NCI-H1048 (cell line): ENCODE data around the gene SBF2.
"Not testable (repeated sequence)": the region's sequence is repeated elsewhere in the genome, so short reads cannot be mapped to it uniquely, and the experiment has no call there.

Source experiments
- DNase-seq: peaks from one replicate; lab custom pipeline; 2025; lab: John Stamatoyannopoulos, UW

The SBF2 gene

GRCh38 chr11:10192036-10192435 is 102.0 kb downstream of the SBF2 start:
- DNase-seq, result no peak

- DNase-seq, result no peak
These were observed 112.2 kb downstream of the SBF2 start for GRCh38 chr11:10181811-10182210.

DNA sequence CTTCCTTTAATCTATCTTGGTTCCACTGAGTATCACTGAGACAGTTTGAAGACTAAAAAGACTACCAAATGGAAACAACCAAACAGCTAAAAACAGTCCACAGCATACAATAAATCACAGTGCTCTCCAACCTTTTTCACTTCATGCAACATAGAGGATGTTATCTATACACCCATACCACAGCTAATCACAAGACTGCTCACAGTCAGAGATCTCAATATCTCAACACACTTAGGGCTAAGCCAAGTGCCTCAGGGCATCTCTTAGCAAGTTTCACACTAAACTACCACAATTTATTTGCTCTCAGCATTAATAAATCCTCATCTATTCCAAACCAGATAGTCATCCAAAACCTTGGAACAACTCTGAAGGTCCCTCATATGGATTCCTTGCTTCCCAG is 129.4 kb downstream of the SBF2 start:
- DNase-seq, result no peak

GRCh38 chr11:10162222-10162621 is 131.8 kb downstream of the SBF2 start:
- DNase-seq, result no peak

DNA sequence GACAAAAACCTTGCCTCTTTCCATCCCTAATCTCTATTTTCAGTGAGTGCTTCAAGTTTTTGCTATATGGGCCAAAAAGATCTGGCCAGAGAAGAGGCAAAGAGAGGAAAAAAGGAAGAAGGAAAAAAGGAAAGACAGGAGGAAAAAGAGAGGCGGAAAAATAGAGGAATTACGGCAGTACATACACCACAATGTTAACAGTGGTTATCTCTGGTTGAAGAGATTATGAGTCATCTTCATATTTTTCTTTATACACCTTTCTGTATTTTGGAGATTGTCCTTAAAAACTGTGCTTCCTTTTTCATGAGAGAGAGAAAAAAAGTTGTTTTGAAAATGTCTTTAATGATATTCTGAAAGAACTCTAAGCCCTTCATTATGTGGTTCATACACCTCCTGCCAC is 133.7 kb downstream of the SBF2 start:
- DNase-seq, result no peak

DNA sequence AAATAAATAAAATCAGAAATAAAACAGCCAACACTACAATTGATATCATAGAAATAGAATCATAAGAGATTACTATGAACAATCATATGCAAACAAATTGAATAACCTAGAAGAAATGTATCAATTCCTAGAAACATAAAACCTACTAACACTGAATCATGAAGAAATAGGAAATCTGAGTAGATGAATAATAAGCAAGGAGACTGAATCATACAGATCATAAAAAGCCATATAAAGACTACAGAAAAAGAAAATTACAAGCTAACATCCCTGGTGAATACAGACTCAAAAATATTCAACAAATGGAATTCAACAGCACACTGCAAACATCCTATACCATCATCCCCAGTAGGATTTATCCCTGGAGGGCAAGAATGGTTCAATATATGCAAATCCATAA is 135.6 kb downstream of the SBF2 start:
- no peak for DNase-seq

GRCh38 chr11:10155793-10156490 is 138.1 kb downstream of the SBF2 start:
- DNase-seq, result no peak

GRCh38 chr11:10150800-10151199 is 143.2 kb downstream of the SBF2 start:
- no peak for DNase-seq

- DNase-seq, result no peak
These were observed 144.5 kb downstream of the SBF2 start for GRCh38 chr11:10149553-10149952.

- no peak for DNase-seq
These were observed 146.8 kb downstream of the SBF2 start for GRCh38 chr11:10147195-10147594.

DNA sequence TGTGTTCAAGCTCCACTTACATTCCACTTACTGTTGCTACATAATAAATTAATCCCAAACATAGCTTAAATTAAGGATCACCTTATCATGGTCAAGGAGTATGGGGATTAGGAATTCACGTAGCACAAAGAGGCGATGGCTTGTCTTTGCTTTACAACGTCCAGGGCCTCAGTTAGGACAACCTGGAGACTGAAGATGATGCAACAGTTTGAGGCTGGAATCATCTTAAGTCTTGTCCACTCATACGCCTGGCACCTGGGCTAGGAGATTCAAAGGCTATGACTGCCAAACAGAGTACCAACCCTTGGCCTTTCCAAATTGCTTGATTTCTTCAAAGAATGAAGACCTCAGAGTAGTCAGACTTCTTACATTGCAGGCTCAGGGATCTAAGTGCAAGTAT is 149.1 kb downstream of the SBF2 start:
- no peak for DNase-seq

GRCh38 chr11:10139656-10140055 is 154.4 kb downstream of the SBF2 start:
- DNase-seq, result no peak

GRCh38 chr11:10139143-10139542 is 154.9 kb downstream of the SBF2 start:
- no peak for DNase-seq

GRCh38 chr11:10134975-10135481 is 159.0 kb downstream of the SBF2 start:
- DNase-seq, result no peak

- not testable (repeated sequence) for DNase-seq
These were observed 159.8 kb downstream of the SBF2 start for GRCh38 chr11:10134226-10134625.

GRCh38 chr11:10133251-10133650 is 160.8 kb downstream of the SBF2 start:
- DNase-seq, result not testable (repeated sequence)

GRCh38 chr11:10130875-10131274 is 163.1 kb downstream of the SBF2 start:
- DNase-seq, result no peak

DNA sequence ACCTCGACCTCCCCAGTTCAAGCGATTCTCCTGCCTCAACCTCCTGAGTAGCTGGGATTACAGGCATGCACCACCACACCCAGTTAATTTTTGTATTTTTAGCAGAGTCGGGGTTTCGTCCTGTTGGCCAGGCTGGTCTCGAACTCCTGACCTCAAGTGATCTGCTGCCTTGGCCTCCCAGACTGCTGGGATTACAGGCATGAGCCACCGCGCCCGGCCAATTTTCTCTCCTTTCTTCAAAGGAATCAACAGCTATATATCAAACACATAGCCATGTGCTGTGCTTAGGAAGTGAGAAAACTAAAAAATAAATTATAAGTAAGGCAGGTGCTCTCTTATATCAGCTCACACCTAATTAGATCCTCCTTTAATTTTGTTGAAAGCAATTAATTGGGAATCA is 164.8 kb downstream of the SBF2 start:
- DNase-seq, result not testable (repeated sequence)

GRCh38 chr11:10125522-10126133 is 168.4 kb downstream of the SBF2 start:
- DNase-seq, result no peak

- no peak for DNase-seq
These were observed 171.5 kb downstream of the SBF2 start for GRCh38 chr11:10122326-10123197.

- no peak for DNase-seq
These were observed 175.2 kb downstream of the SBF2 start for GRCh38 chr11:10118865-10119264.

DNA sequence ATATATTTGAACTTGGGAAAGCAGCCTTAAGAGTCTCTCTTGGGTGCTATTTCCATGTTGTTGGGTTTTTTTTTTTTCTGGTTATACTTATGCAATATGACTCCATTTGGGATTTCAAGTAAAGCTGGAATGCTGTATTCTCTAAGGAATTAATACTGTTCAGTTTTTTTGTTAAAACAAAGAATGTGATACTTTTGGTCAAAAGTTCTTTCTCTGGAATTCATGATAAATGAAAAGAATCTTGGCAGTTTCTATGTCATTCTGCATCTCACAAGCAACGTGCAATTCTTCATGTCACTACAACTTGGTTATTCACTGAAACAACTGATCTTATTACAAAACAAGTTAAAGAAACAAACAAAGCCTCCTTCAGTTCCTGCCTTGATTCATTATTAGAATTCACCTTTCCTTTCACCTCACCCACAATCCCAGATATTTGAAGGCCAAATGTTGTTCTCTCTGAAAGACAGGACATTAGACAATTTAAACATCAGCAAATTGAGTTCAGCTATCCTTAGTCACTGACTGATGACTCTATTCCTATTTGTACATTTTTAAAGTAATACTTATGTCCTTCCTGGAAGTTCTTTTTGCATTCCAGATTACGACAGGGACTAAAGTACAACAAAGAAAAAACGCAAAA is 176.2 kb downstream of the SBF2 start:
- DNase-seq, result no peak
